ENCODE results near the gene RPS6KA3. TPM values are rescaled to one million over a fixed set of nuclear protein-coding genes. Genes with fewer than 3 reads are reported as not detected.

The RPS6KA3 gene
- total and polyA plus RNA-seq, 7 donors = 18.0 to 41.9 (median 34.3) TPM

- 7 to 10% methylated on average over 1 of the region's 1 CpG for WGBS, 2 donors
- Histone ChIP-seq H3K27ac (no peak overlapping the region), H3K36me3 (no peaks in the 10 kb centered on the region), H3K27me3 (no peaks in the 10 kb centered on the region), H3K4me1 (no peaks in the 10 kb centered on the region), H3K9me3 (no peaks in the 10 kb centered on the region), H3K4me3 (no peak overlapping the region)
- intact Hi-C loops (cut with DNase I) = no loop called here
- TF ChIP-seq CTCF (IDR thresholded peaks at IDR 0.05) (no peak), POLR2AphosphoS5 (IDR thresholded peaks at IDR 0.05) (no peak), EP300 (IDR thresholded peaks at IDR 0.05) (no peak), POLR2A (IDR thresholded peaks at IDR 0.05) (no peak)
- no peak for DNase-seq
Measured at GRCh38 chrX:20217271-20217670, 49.4 kb downstream of the RPS6KA3 start.

GRCh38 chrX:20215565-20215964, 51.1 kb downstream of the RPS6KA3 start:
- no peaks in the 10 kb centered on the region for H3K36me3 ChIP-seq
- no peak for DNase-seq
- no peaks in the 10 kb centered on the region for H3K4me1 ChIP-seq
- no peak overlapping the region for H3K27ac ChIP-seq
- TF ChIP-seq EP300 (IDR thresholded peaks at IDR 0.05) (no peak), POLR2A (IDR thresholded peaks at IDR 0.05) (no peak), CTCF (IDR thresholded peaks at IDR 0.05) (no peak), POLR2AphosphoS5 (IDR thresholded peaks at IDR 0.05) (no peak)
- no peaks in the 10 kb centered on the region for H3K9me3 ChIP-seq
- intact Hi-C loops (cut with DNase I) = no loop called here
- no peak overlapping the region for H3K4me3 ChIP-seq
- H3K27me3 ChIP-seq = no peaks in the 10 kb centered on the region

GRCh38 chrX:20212486-20213089, 54.1 kb downstream of the RPS6KA3 start:
- DNase-seq = no peak
- H3K27ac ChIP-seq = no peak overlapping the region
- no peaks in the 10 kb centered on the region for H3K4me1 ChIP-seq
- H3K36me3 ChIP-seq = peaks cover 0 to 10% (median 0%) of the 10 kb centered on the region in 4 donors
- 88 to 95% methylated on average over 6 of the region's 6 CpGs for WGBS, 2 donors
- intact Hi-C loops (cut with DNase I) = no loop called here
- TF ChIP-seq CTCF (IDR thresholded peaks at IDR 0.05) (no peak), EP300 (IDR thresholded peaks at IDR 0.05) (no peak), POLR2A (IDR thresholded peaks at IDR 0.05) (no peak), POLR2AphosphoS5 (IDR thresholded peaks at IDR 0.05) (no peak)
- H3K9me3 ChIP-seq = no peaks in the 10 kb centered on the region
- H3K27me3 ChIP-seq = no peaks in the 10 kb centered on the region
- H3K4me3 ChIP-seq = no peak overlapping the region

GRCh38 chrX:20211261-20211786, 55.4 kb downstream of the RPS6KA3 start:
- WGBS, 2 donors = 70 to 78% methylated on average over 4 of the region's 4 CpGs
- intact Hi-C loops (cut with DNase I) = no loop called here
- Histone ChIP-seq H3K4me1 (no peaks in the 10 kb centered on the region), H3K9me3 (no peaks in the 10 kb centered on the region), H3K4me3 (no peak overlapping the region), H3K27ac (no peak overlapping the region), H3K27me3 (no peaks in the 10 kb centered on the region), H3K36me3 (peaks cover 0 to 10% (median 0%) of the 10 kb centered on the region in 4 donors)
- no peak for DNase-seq
- no peak for TF ChIP-seq POLR2A (IDR thresholded peaks at IDR 0.05)
- no peak for TF ChIP-seq POLR2AphosphoS5 (IDR thresholded peaks at IDR 0.05)
- no peak for TF ChIP-seq CTCF (IDR thresholded peaks at IDR 0.05)
- TF ChIP-seq EP300 (IDR thresholded peaks at IDR 0.05) = no peak
